ENCODE data around the gene OPA1. TPM values are rescaled to one million over a fixed set of nuclear protein-coding genes. Genes with fewer than 3 reads are reported as not detected.

The OPA1 gene
- total and polyA plus RNA-seq, 2 of the 13 experiments (the other 11 are each of a cell fraction or from before 2014, with no cell fraction given) = 26.7 to 78.5 TPM

DNA sequence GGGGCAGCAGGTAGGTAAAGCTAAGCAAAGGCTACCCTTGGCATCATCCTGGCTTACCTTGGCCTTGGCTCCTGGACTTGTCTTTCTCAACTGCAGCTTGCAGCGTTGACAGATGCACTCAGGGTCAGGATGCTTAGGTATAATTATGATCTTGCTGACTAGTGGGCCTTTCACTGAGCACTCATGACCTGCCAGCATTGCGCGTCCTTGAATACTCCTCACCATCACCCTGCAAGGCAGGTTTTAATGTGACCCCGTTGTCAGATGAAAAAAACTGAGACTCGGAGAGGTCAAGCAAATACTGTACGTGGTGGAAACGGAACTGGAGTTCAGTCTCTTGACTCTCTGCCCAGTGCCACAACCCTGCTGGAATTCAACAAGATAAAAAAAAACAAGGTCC lies 126.7 kb downstream of the OPA1 start (continued):
- TF ChIP-seq, protein P1, sequence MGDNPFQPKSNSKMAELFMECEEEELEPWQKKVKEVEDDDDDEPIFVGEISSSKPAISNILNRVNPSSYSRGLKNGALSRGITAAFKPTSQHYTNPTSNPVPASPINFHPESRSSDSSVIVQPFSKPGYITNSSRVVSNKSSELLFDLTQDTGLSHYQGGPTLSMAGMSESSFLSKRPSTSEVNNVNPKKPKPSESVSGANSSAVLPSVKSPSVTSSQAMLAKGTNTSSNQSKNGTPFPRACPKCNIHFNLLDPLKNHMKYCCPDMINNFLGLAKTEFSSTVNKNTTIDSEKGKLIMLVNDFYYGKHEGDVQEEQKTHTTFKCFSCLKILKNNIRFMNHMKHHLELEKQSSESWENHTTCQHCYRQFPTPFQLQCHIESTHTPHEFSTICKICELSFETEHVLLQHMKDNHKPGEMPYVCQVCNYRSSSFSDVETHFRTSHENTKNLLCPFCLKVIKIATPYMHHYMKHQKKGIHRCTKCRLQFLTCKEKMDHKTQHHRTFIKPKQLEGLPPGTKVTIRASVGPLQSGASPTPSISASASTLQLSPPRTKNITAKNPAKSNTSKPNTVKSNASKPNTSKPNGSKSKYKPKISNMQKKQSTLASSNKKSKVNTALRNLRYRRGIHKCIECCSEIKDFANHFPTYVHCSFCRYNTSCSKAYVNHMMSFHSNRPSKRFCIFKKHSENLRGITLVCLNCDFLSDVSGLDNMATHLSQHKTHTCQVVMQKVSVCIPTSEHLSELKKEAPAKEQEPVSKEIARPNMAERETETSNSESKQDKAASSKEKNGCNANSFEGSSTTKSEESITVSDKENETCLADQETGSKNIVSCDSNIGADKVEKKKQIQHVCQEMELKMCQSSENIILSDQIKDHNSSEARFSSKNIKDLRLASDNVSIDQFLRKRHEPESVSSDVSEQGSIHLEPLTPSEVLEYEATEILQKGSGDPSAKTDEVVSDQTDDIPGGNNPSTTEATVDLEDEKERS (CRISPR knock-in tag; IDR thresholded peaks at IDR 0.05) = no peak
- TF ChIP-seq TMF1 (CRISPR knock-in tag; IDR thresholded peaks at IDR 0.05; ENCODE audit: low read depth) (no peak), RELA (CRISPR knock-in tag; IDR thresholded peaks at IDR 0.05) (no peak), ZNF44 (CRISPR knock-in tag; IDR thresholded peaks at IDR 0.05) (no peak), ZNF766 (CRISPR knock-in tag; IDR thresholded peaks at IDR 0.05; ENCODE audit: borderline replicate concordance) (no peak), CEBPG (CRISPR knock-in tag; IDR thresholded peaks at IDR 0.05) (no peak), ZNF33B (CRISPR knock-in tag; IDR thresholded peaks at IDR 0.05) (no peak), ZBTB38 (CRISPR knock-in tag; IDR thresholded peaks at IDR 0.05) (no peak), CBX2 (IDR thresholded peaks at IDR 0.05; ENCODE audit: low read depth, low read length) (no peak), CBX2 (CRISPR knock-in tag; IDR thresholded peaks at IDR 0.05; ENCODE audit: low read depth) (no peak), FOXA1 (IDR thresholded peaks at IDR 0.05) (no peak), FOXA1 (CRISPR knock-in tag; IDR thresholded peaks at IDR 0.05) (0 out of 2 replicates have a peak, but pooled peaks have one; percentile 5), ZNF460 (CRISPR knock-in tag; IDR thresholded peaks at IDR 0.05; ENCODE audit: borderline replicate concordance) (no peak), E2F5 (CRISPR knock-in tag; conservative IDR thresholded peaks at IDR 0.05) (no peak), ZC3H4 (CRISPR knock-in tag; IDR thresholded peaks at IDR 0.05; ENCODE audit: borderline replicate concordance) (no peak), NFYB (CRISPR knock-in tag; IDR thresholded peaks at IDR 0.05) (no peak), PRMT3 (CRISPR knock-in tag; IDR thresholded peaks at IDR 0.05; ENCODE audit: borderline replicate concordance, low read depth) (no peak), ZNF138 (CRISPR knock-in tag; IDR thresholded peaks at IDR 0.05; ENCODE audit: low read depth) (no peak), IRF1 (CRISPR knock-in tag; IDR thresholded peaks at IDR 0.05; ENCODE audit: low read depth) (no peak)
- TF ChIP-seq, protein P2, sequence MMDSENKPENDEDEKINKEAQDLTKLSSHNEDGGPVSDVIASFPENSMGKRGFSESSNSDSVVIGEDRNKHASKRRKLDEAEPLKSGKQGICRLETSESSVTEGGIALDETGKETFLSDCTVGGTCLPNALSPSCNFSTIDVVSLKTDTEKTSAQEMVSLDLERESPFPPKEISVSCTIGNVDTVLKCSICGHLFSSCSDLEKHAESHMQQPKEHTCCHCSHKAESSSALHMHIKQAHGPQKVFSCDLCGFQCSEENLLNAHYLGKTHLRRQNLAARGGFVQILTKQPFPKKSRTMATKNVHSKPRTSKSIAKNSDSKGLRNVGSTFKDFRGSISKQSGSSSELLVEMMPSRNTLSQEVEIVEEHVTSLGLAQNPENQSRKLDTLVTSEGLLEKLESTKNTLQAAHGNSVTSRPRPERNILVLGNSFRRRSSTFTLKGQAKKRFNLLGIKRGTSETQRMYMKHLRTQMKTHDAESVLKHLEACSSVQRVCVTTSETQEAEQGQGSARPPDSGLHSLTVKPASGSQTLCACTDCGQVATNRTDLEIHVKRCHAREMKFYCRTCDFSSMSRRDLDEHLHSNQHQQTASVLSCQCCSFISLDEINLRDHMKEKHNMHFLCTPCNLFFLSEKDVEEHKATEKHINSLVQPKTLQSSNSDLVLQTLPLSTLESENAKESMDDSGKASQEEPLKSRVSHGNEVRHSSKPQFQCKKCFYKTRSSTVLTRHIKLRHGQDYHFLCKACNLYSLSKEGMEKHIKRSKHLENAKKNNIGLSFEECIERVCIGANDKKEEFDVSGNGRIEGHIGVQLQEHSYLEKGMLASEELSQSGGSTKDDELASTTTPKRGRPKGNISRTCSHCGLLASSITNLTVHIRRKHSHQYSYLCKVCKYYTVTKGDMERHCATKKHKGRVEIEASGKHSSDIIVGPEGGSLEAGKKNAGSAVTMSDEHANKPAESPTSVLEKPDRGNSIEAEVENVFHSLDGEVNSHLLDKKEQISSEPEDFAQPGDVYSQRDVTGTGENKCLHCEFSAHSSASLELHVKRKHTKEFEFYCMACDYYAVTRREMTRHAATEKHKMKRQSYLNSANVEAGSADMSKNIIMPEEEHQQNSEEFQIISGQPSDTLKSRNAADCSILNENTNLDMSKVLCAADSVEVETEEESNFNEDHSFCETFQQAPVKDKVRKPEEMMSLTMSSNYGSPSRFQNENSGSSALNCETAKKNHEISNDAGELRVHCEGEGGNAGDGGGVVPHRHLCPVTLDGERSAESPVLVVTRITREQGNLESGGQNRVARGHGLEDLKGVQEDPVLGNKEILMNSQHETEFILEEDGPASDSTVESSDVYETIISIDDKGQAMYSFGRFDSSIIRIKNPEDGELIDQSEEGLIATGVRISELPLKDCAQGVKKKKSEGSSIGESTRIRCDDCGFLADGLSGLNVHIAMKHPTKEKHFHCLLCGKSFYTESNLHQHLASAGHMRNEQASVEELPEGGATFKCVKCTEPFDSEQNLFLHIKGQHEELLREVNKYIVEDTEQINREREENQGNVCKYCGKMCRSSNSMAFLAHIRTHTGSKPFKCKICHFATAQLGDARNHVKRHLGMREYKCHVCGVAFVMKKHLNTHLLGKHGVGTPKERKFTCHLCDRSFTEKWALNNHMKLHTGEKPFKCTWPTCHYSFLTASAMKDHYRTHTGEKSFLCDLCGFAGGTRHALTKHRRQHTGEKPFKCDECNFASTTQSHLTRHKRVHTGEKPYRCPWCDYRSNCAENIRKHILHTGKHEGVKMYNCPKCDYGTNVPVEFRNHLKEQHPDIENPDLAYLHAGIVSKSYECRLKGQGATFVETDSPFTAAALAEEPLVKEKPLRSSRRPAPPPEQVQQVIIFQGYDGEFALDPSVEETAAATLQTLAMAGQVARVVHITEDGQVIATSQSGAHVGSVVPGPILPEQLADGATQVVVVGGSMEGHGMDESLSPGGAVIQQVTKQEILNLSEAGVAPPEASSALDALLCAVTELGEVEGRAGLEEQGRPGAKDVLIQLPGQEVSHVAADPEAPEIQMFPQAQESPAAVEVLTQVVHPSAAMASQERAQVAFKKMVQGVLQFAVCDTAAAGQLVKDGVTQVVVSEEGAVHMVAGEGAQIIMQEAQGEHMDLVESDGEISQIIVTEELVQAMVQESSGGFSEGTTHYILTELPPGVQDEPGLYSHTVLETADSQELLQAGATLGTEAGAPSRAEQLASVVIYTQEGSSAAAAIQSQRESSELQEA (CRISPR knock-in tag; IDR thresholded peaks at IDR 0.05; ENCODE audit: not compliant biosample characterization) = no peak
